A549 (cell line): ENCODE results near the gene KAT6B. TPM values are rescaled to one million over a fixed set of nuclear protein-coding genes. Genes with fewer than 3 reads are reported as not detected.

Source experiments
- ATAC-seq, 2 experiments: fragments of 200-7000 bp in 1 of 2; fragments of >200 bp in 1 of 2; cut with Nextera tagmentation in 1 of 2; cut with Tn5 transposase in 1 of 2; 3 replicates each; pipeline versions ENCODE4 v1.8.0 to v1.9.1; 2018 to 2020; ENCODE audit warnings: mild to moderate bottlenecking in 1 of 2, moderate library complexity in 1 of 2
- CTCF ChIA-PET: fragments of 300-600 bp; sonication (Branson Sonifier 250); formaldehyde crosslinking; extraction: SDS; loops from one replicate; lab custom pipeline; 2021; ENCODE audit warnings: antibody characterized with exemption, inconsistent platforms; lab: Yijun Ruan, JAX
- POLR2A ChIA-PET: fragments of 350-600 bp; formaldehyde crosslinking; extraction: SDS; loops from one replicate; lab custom pipeline; 2021; ENCODE audit warnings: antibody characterized with exemption, inconsistent platforms; lab: Yijun Ruan, JAX
- DNase-seq, 2 experiments: peaks; one replicate each; pipeline versions ENCODE4 v3.0.0 to v3.0.0-alpha.2; 2011 to 2016; ENCODE audit warnings: low read depth in 1 of 2, low spot score in 1 of 2
- FAIRE-seq: peaks from 2 replicates; lab custom pipeline; 2011; peaks lifted over from hg19 to GRCh38; lab: Jason Lieb, UNC
- H3K27ac ChIP-seq, 2 experiments: fragments of >200 bp; sonication (Bioruptor Twin); formaldehyde crosslinking; 3 replicates each; pipeline ENCODE4 v1.5.1; 2016 to 2017
- H3K4me1 ChIP-seq: fragments of >200 bp; sonication (Bioruptor Twin); formaldehyde crosslinking; 3 replicates; pipeline ENCODE4 v1.6.1; 2016
- H3K4me2 ChIP-seq: fragments of >200 bp; sonication (Bioruptor Twin); formaldehyde crosslinking; 3 replicates; pipeline ENCODE4 v1.6.1; 2016
- H3K4me3 ChIP-seq: fragments of >200 bp; sonication (Bioruptor Twin); formaldehyde crosslinking; 3 replicates; pipeline ENCODE4 v1.5.1; 2016
- H3K9me3 ChIP-seq: fragments of >200 bp; sonication (Bioruptor Twin); formaldehyde crosslinking; 3 replicates; pipeline ENCODE4 v1.6.1; 2016
- ATOH8 ChIP-seq: fragments of 250-450 bp; sonication (Bioruptor Pico); IDR thresholded peaks from 2 replicates; pipeline ENCODE4 v1.5.0; 2020; ENCODE audit warnings: low read depth, mild to moderate bottlenecking, moderate library complexity
- BCL3 ChIP-seq: fragments of >200 bp; sonication (Bioruptor Twin); formaldehyde crosslinking; IDR thresholded peaks from 3 replicates; pipeline ENCODE4 v1.6.1; 2016
- BHLHE40 ChIP-seq: IDR thresholded peaks from 2 replicates; pipeline ENCODE4 v1.6.1; 2012; ENCODE audit warnings: low read depth, low read length, inconsistent platforms
- CBX2 ChIP-seq: fragments of 200-600 bp; sonication (generic); IDR thresholded peaks from 2 replicates; pipeline ENCODE4 v1.6.1; 2016; ENCODE audit warnings: low read depth, mild to moderate bottlenecking, borderline replicate concordance
- CBX8 ChIP-seq: fragments of 200-600 bp; sonication (generic); IDR thresholded peaks from 2 replicates; pipeline ENCODE4 v1.6.1; 2016
- CEBPB ChIP-seq, 2 experiments: fragments of >200 bp in 1 of 2; sonication (Bioruptor Twin) in 1 of 2; formaldehyde crosslinking in 1 of 2; IDR thresholded peaks; 2 replicates each; pipeline ENCODE4 v1.6.1; 2012 to 2016
- EHF ChIP-seq: fragments of 250-450 bp; sonication (Bioruptor Pico); IDR thresholded peaks from 2 replicates; pipeline ENCODE4 v1.5.0; 2020; ENCODE audit warnings: mild to moderate bottlenecking
- EHMT2 ChIP-seq: fragments of 200-600 bp; sonication (generic); IDR thresholded peaks from 2 replicates; pipeline ENCODE4 v1.6.1; 2016; ENCODE audit warnings: antibody characterized with exemption, low read depth, mild to moderate bottlenecking, moderate library complexity
- ELK1 ChIP-seq: fragments of 150-350 bp; IDR thresholded peaks from 2 replicates; pipeline ENCODE4 v1.6.1; 2014; ENCODE audit warnings: low read depth, mild to moderate bottlenecking, low read length
- MAFK ChIP-seq: fragments of 450-650 bp; IDR thresholded peaks from 2 replicates; pipeline ENCODE4 v1.6.1; 2014; ENCODE audit not compliant: partially characterized antibody
- MAZ ChIP-seq: fragments of 150-350 bp; IDR thresholded peaks from 2 replicates; pipeline ENCODE4 v1.6.1; 2014; ENCODE audit warnings: antibody characterized with exemption, low read depth, low read length, borderline replicate concordance
- MYC ChIP-seq: IDR thresholded peaks from 2 replicates; pipeline ENCODE4 v1.6.1; 2012; ENCODE audit warnings: mild to moderate bottlenecking, inconsistent platforms, low read length, improper control_type of control experiment, borderline replicate concordance
- NFE2L2 ChIP-seq: fragments of 150-350 bp; conservative IDR thresholded peaks from 2 replicates; pipeline ENCODE4 v1.6.1; 2014; ENCODE audit warnings: low read length
- NR3C1 ChIP-seq: fragments of >200 bp; sonication (Bioruptor Twin); formaldehyde crosslinking; IDR thresholded peaks from 3 replicates; pipeline ENCODE4 v1.6.1; 2017
- PBX3 ChIP-seq: IDR thresholded peaks from 2 replicates; pipeline ENCODE4 v1.6.1; 2012
- POLR2AphosphoS2 ChIP-seq: conservative IDR thresholded peaks from 2 replicates; pipeline ENCODE4 v1.6.1; 2012; ENCODE audit warnings: low read length, improper control_type of control experiment, inconsistent platforms
- RARB ChIP-seq: fragments of 250-450 bp; sonication (Bioruptor Pico); IDR thresholded peaks from 2 replicates; pipeline ENCODE4 v1.8.0; 2021; ENCODE audit warnings: mild to moderate bottlenecking, moderate library complexity
- RFX5 ChIP-seq: fragments of 450-650 bp; IDR thresholded peaks from 2 replicates; pipeline ENCODE4 v1.7.1; 2014; ENCODE audit warnings: antibody characterized with exemption, mild to moderate bottlenecking, moderate library complexity
- RNF2 ChIP-seq: fragments of 200-600 bp; sonication (generic); IDR thresholded peaks from 2 replicates; pipeline ENCODE4 v1.6.1; 2016; ENCODE audit warnings: low read depth, mild to moderate bottlenecking, antibody characterized with exemption, moderate library complexity, borderline replicate concordance
- ZC3H11A ChIP-seq: fragments of 450-650 bp; IDR thresholded peaks from 2 replicates; pipeline ENCODE4 v1.6.1; 2014; ENCODE audit warnings: antibody characterized with exemption, mild to moderate bottlenecking
- ZNF302 ChIP-seq: fragments of 250-450 bp; sonication (Bioruptor Pico); IDR thresholded peaks from 2 replicates; pipeline ENCODE4 v1.9.0; 2021; ENCODE audit warnings: inconsistent platforms, mild to moderate bottlenecking, moderate library complexity
- WGBS: methylation state at CpG from one replicate; pipeline ENCODE4 v1.1.6; 2017; ENCODE audit errors: missing lambda C conversion rate; 5-methylcytosine and 5-hydroxymethylcytosine counted together
- polyA plus RNA-seq, 4 experiments: library from polyadenylated mRNA; depleted of rRNA in 3 of 4; stranded (reverse); fragments of >200 nt; fragmentation: RNase III in 1 of 4; extraction: RNeasy Plus Mini Kit Qiagen cat#74134 plus additional on column Dnase treatment in 1 of 4; gene quantifications; 2 replicates in 3 of 4; 3 replicates in 1 of 4; pipeline ENCODE4 v1.2.3, GENCODE V29; 2011 to 2017

Gene KAT6B
- polyA plus RNA-seq, 2 of the 4 experiments (the other 2 are of a cell fraction), result 5.6 to 5.7 TPM

GRCh38 chr10:75048669-75049098 is 222.3 kb downstream of the KAT6B start:
- DNase-seq (no peak), FAIRE-seq (no peak), ATAC-seq (no peak)
- Histone ChIP-seq H3K4me2 (peak overlapping the region; percentile 25; the same call in 2 of the 3 replicates), H3K9me3 (no peaks in the 10 kb centered on the region), H3K27ac (peak overlapping the region; percentile 1 to 58; a peak in 2 of 6 replicates), H3K4me3 (no peak overlapping the region), H3K4me1 (peaks cover 7% of the 10 kb centered on the region; the same call in 2 of the 3 replicates)
- ChIA-PET POLR2A (no interaction called here), CTCF (interaction anchor here (0.7 kb wide), 1 partner anchor 689 kb away, joined by 3 read pairs; no protein-coding TSS in a partner anchor)
- WGBS, result 71% methylated on average over 9 of the region's 9 CpGs
- TF ChIP-seq CEBPB (IDR thresholded peaks at IDR 0.05) (peak; percentile 17 to 32; a peak in 2 of 4 replicates), CBX8 (no peak), ZNF302 (CRISPR knock-in tag) (no peak), MAZ (no peak)

DNA sequence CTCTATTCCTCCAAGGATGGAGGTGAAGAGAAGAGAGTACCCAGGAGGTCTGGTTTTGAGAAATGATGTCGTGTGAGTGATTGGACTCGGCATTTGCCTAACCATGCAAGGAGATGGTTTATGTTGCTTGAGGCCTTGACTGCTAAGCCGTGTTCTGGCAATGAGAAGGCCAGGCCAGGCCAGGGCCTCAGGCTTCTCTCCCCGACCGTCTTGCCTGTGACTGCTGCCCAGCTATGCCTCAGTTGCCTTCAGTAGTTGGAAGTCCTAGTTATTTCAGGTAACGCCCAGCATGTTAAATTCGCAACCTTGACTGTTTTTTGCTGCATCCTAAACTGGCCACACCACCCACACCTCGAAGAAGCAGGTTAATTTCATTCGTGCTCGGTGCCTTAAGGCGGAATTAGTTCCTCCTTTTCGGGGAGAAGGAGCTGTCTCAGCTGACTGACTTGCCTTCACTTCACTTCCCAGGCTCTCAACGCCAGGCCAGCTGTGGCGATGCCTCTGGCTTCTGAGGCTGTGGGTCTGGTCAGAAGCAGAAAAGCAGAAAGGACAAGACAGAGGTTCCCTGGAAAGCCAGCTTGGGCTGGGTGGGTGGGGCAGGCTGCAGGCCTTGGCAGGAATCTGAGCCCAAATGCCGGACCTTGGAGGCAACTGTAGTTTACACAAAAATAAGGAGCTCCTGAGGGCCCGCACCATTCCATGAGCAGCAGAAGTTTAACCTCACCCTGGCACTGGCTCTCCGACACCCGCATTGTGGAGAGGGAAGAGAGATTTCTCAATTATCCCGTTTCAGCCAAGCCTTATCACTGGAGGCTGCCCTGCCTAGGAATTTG is 223.1 kb downstream of the KAT6B start:
- peaks cover 7% of the 10 kb centered on the region; the same call in 2 of the 3 replicates for H3K4me1 ChIP-seq
- TF ChIP-seq NFE2L2 (no peak), ZNF302 (CRISPR knock-in tag) (no peak), PBX3 (no peak), POLR2AphosphoS2 (no peak), EHMT2 (no peak), ZC3H11A (no peak), CBX2 (no peak), NR3C1 (no peak), ATOH8 (CRISPR knock-in tag) (no peak), MAFK (no peak), ELK1 (no peak), BCL3 (no peak)
- CTCF ChIA-PET, result interaction anchor here (0.6 kb wide), 1 partner anchor 337 kb away, joined by 4 read pairs; no protein-coding TSS in a partner anchor
- peak overlapping the region; percentile 1 to 58; a peak in 1 of 6 replicates for H3K27ac ChIP-seq
- POLR2A ChIA-PET, result no interaction called here
- no peak for FAIRE-seq
- DNase-seq, result no peak
- no peak overlapping the region for H3K4me3 ChIP-seq
- H3K9me3 ChIP-seq, result no peaks in the 10 kb centered on the region
- ATAC-seq, result no peak
- no peak overlapping the region; the same call in 2 of the 3 replicates for H3K4me2 ChIP-seq
- WGBS, result 90% methylated on average over 19 of the region's 19 CpGs

DNA sequence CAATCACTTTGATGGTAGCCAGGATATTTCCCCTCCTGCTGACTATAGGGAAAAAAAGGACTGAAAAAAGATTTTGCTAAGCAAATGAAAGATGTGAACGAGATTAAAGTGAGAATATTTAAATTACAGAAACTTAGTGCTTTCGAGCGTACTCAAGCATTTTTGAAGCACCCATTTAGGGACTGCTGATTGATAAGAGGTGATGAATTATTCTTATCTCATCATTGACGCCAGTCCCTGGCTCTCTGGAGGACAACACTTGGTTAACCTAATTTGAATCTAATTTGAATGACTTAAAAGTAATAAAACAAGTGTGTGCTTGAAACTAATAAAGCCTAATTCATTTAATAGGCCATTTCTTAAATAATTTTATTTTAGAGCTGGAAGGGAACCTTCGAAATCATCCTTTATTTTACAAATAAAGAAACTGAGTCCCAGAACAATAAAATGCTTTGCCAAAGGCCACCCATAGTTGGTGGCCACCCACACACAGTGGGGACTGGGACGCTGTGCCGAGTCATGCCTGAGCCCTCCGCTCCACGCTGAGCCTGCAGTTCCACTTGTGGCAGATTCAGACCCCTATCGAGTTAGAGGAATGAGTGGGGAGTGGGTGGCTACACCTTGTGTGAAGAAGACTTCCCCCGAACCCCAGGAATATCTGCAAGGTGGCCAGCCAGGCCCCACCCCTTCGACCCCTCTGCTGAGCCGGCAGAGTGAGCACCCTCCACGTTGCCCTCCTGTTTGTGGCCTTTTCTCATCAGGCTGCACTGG is 223.9 kb downstream of the KAT6B start:
- no peak for FAIRE-seq
- Histone ChIP-seq H3K4me2 (no peak overlapping the region), H3K9me3 (no peaks in the 10 kb centered on the region), H3K4me1 (peaks cover 7% of the 10 kb centered on the region; the same call in 2 of the 3 replicates), H3K4me3 (no peak overlapping the region), H3K27ac (0 out of 6 replicates have a peak overlapping the region, but pooled peaks of 1 of the 2 experiments have one; percentile 13)
- ATAC-seq, result no peak
- no peak for DNase-seq
- ChIA-PET CTCF (interaction anchor here (0.6 kb wide), 1 partner anchor 338 kb away, joined by 4 read pairs; no protein-coding TSS in a partner anchor), POLR2A (no interaction called here)
- no peak for TF ChIP-seq BHLHE40
- no peak for TF ChIP-seq EHMT2
- no peak for TF ChIP-seq EHF
- no peak for TF ChIP-seq MYC
- no peak for TF ChIP-seq NR3C1
- TF ChIP-seq RNF2, result no peak
- no peak for TF ChIP-seq RFX5
- TF ChIP-seq RARB (CRISPR knock-in tag), result no peak
- WGBS, result 84% methylated on average over 14 of the region's 14 CpGs
